Measurements from ENCODE around the gene TMEM97.

- TF ChIP-seq CTCF (IDR thresholded peaks at IDR 0.05) (no peak), POLR2A (IDR thresholded peaks at IDR 0.05) (no peak)
Observed at GRCh38 chr17:28331891-28332420, 13.0 kb downstream of the TMEM97 start.

Measured in heart left ventricle (tissue), 13 donors.